Measurements from ENCODE around the gene ATP5F1D.
A peak's percentile ranks its signal among the peaks of the same experiment; 100 is the strongest.
"Not testable (repeated sequence)": the region's sequence is repeated elsewhere in the genome, so short reads cannot be mapped to it uniquely, and the experiment has no call there.

DNA sequence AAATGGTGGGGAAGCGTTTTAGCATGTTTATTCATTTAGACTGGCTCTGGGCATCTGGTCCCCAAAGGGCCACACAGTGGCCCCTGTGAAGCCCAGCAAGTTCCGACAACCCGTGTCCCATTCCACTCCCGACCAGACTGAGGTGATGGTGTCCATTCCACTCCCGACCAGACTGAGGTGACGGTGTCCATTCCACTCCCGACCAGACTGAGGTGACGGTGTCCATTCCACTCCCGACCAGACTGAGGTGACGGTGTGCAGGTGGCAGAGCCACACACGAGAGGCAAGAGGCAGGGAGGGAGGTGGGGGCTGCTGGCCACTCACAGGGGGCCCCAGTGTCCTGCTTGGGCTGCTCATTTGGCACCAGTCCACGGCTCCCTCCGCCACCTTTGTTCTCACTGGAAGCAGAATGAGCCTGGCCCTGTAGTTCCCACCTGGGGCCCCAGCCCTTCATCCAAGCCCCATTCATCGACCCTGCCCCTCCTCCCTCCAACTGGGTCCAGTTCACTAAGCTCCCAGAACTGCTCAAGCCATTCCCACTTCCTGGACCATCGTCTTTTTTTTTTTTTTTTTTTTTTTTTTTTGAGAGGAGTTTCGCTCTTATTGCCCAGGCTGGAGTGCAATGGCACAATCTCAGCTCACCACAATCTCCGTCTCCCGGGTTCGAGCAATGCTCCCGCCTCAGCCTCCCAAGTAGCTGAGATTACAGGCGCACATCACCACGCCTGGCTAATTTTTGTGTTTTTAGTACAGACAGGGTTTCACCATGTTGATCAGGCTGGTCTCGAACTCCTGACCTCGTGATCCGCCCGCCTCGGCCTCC, 4.9 kb downstream of the ATP5F1D start:
- TF ChIP-seq, protein P1, sequence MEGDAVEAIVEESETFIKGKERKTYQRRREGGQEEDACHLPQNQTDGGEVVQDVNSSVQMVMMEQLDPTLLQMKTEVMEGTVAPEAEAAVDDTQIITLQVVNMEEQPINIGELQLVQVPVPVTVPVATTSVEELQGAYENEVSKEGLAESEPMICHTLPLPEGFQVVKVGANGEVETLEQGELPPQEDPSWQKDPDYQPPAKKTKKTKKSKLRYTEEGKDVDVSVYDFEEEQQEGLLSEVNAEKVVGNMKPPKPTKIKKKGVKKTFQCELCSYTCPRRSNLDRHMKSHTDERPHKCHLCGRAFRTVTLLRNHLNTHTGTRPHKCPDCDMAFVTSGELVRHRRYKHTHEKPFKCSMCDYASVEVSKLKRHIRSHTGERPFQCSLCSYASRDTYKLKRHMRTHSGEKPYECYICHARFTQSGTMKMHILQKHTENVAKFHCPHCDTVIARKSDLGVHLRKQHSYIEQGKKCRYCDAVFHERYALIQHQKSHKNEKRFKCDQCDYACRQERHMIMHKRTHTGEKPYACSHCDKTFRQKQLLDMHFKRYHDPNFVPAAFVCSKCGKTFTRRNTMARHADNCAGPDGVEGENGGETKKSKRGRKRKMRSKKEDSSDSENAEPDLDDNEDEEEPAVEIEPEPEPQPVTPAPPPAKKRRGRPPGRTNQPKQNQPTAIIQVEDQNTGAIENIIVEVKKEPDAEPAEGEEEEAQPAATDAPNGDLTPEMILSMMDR (IDR thresholded peaks at IDR 0.05; ENCODE audit: insufficient read depth, low read length), result not testable (repeated sequence)
- TF ChIP-seq SPI1 (IDR thresholded peaks at IDR 0.05; ENCODE audit: borderline replicate concordance, low read depth), result not testable (repeated sequence)
- TF ChIP-seq, protein P2, sequence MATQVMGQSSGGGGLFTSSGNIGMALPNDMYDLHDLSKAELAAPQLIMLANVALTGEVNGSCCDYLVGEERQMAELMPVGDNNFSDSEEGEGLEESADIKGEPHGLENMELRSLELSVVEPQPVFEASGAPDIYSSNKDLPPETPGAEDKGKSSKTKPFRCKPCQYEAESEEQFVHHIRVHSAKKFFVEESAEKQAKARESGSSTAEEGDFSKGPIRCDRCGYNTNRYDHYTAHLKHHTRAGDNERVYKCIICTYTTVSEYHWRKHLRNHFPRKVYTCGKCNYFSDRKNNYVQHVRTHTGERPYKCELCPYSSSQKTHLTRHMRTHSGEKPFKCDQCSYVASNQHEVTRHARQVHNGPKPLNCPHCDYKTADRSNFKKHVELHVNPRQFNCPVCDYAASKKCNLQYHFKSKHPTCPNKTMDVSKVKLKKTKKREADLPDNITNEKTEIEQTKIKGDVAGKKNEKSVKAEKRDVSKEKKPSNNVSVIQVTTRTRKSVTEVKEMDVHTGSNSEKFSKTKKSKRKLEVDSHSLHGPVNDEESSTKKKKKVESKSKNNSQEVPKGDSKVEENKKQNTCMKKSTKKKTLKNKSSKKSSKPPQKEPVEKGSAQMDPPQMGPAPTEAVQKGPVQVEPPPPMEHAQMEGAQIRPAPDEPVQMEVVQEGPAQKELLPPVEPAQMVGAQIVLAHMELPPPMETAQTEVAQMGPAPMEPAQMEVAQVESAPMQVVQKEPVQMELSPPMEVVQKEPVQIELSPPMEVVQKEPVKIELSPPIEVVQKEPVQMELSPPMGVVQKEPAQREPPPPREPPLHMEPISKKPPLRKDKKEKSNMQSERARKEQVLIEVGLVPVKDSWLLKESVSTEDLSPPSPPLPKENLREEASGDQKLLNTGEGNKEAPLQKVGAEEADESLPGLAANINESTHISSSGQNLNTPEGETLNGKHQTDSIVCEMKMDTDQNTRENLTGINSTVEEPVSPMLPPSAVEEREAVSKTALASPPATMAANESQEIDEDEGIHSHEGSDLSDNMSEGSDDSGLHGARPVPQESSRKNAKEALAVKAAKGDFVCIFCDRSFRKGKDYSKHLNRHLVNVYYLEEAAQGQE (IDR thresholded peaks at IDR 0.05; ENCODE audit: insufficient replicate concordance, low read depth), result not testable (repeated sequence)
- peak; percentile 9; the same call in 1 of the 2 replicates for TF ChIP-seq POLR2AphosphoS5 (IDR thresholded peaks at IDR 0.05; ENCODE audit: low read depth)

All from HL-60 (cell line).